H1 (cell line): ENCODE data around the gene NABP1. TPM values are rescaled to one million over a fixed set of nuclear protein-coding genes. Genes with fewer than 3 reads are reported as not detected.

Source experiments
- CTCF ChIA-PET: fragments of 300-600 bp; sonication (Branson Sonifier 250); formaldehyde crosslinking; loops from one replicate; lab custom pipeline; 2021; ENCODE audit not compliant: partially characterized antibody; lab: Charles Lee
- POLR2A ChIA-PET: fragments of 300-600 bp; sonication (Branson Sonifier 250); formaldehyde crosslinking; loops from one replicate; lab custom pipeline; 2021; ENCODE audit warnings: inconsistent platforms; ENCODE audit not compliant: partially characterized antibody; lab: Charles Lee
- DNase-seq, 2 experiments: peaks; one replicate each; pipeline versions ENCODE4 v3.0.0 to v3.0.0-alpha.2; 2010 to 2022; ENCODE audit warnings: low spot score in 2 of 2, low read depth in 1 of 2, mixed read lengths in 1 of 2
- FAIRE-seq: peaks from 2 replicates; lab custom pipeline; 2011; peaks lifted over from hg19 to GRCh38; lab: Jason Lieb, UNC
- H2AFZ ChIP-seq: 2 replicates; pipeline ENCODE4 v1.8.1; 2012; ENCODE audit warnings: low read length, inconsistent platforms
- H2AK5ac ChIP-seq: 2 replicates; pipeline ENCODE4 v1.6.1; 2013; ENCODE audit warnings: low read depth, low read length
- H2BK120ac ChIP-seq: replicated peaks from 2 replicates; pipeline ENCODE3; 2013; ENCODE audit warnings: low read depth, low read length, inconsistent platforms
- H2BK12ac ChIP-seq: 2 replicates; pipeline ENCODE4 v1.6.1; 2013; ENCODE audit warnings: low read depth, low read length
- H2BK15ac ChIP-seq: 2 replicates; pipeline ENCODE4 v1.6.1; 2013; ENCODE audit warnings: low read length
- H2BK20ac ChIP-seq: 2 replicates; pipeline ENCODE4 v1.6.1; 2013; ENCODE audit warnings: low read length
- H2BK5ac ChIP-seq: 2 replicates; pipeline ENCODE4 v1.6.1; 2013; ENCODE audit warnings: low read depth, low read length
- H3K14ac ChIP-seq: 2 replicates; pipeline ENCODE4 v1.6.1; 2013; ENCODE audit warnings: inconsistent platforms; ENCODE audit not compliant: insufficient read length
- H3K18ac ChIP-seq: 2 replicates; pipeline ENCODE4 v1.6.1; 2013; ENCODE audit warnings: low read length; ENCODE audit errors: extremely low read depth
- H3K23ac ChIP-seq: 2 replicates; pipeline ENCODE4 v1.6.1; 2013; ENCODE audit warnings: inconsistent platforms; ENCODE audit not compliant: insufficient read length
- H3K23me2 ChIP-seq: 2 replicates; pipeline ENCODE4 v1.6.1; 2013; ENCODE audit warnings: low read depth, low read length
- H3K27ac ChIP-seq: 2 replicates; pipeline ENCODE4 v1.6.1; 2011; ENCODE audit warnings: low read depth, low read length, inconsistent platforms
- H3K27me3 ChIP-seq, 4 experiments: replicated peaks in 1 of 4; 1 replicate in 1 of 4; 2 replicates in 3 of 4; pipeline versions ENCODE4 v1.6.1 to v1.8.1; 2011 to 2013; ENCODE audit warnings: low read length in 3 of 4, mild to moderate bottlenecking in 3 of 4, inconsistent platforms in 2 of 4, mixed read lengths in 2 of 4, moderate library complexity in 1 of 4; ENCODE audit not compliant: control insufficient read depth in 3 of 4, insufficient read depth in 3 of 4; ENCODE audit errors: extremely low read depth in 1 of 4
- H3K36me3 ChIP-seq, 4 experiments: 2 replicates each; pipeline versions ENCODE4 v1.6.1 to v1.8.1; 2011 to 2013; ENCODE audit warnings: mild to moderate bottlenecking in 4 of 4, low read length in 3 of 4, moderate library complexity in 2 of 4, control low read depth in 1 of 4, inconsistent platforms in 1 of 4; ENCODE audit not compliant: insufficient read depth in 4 of 4, control insufficient read depth in 2 of 4
- H3K4ac ChIP-seq: replicated peaks from 2 replicates; pipeline ENCODE3; 2013; ENCODE audit warnings: low read length, low read depth, mixed read lengths, inconsistent platforms; ENCODE audit not compliant: insufficient read length
- H3K4me1 ChIP-seq, 4 experiments: replicated peaks in 1 of 4; 1 replicate in 1 of 4; 2 replicates in 3 of 4; pipeline versions ENCODE4 v1.6.1 to v1.8.1; 2011 to 2013; ENCODE audit warnings: low read length in 3 of 4, inconsistent platforms in 2 of 4, mixed read lengths in 1 of 4; ENCODE audit not compliant: insufficient read depth in 4 of 4, control insufficient read depth in 3 of 4
- H3K4me2 ChIP-seq, 2 experiments: 2 replicates each; pipeline versions ENCODE4 v1.6.1 to v1.8.1; 2011 to 2013; ENCODE audit warnings: low read depth in 2 of 2, low read length in 2 of 2, control low read depth in 1 of 2, inconsistent platforms in 1 of 2, mild to moderate bottlenecking in 1 of 2; ENCODE audit not compliant: insufficient read depth in 1 of 2
- H3K4me3 ChIP-seq, 4 experiments: fragments of 200-600, 300-600 bp in 1 of 4; sonication (generic), shearing (Covaris generic), sonication (Bioruptor Twin) in 1 of 4; 2 replicates each; pipeline versions ENCODE4 v1.5.1 to v1.8.1; 2011 to 2016; ENCODE audit warnings: low read length in 4 of 4, low read depth in 3 of 4, control low read depth in 2 of 4, inconsistent platforms in 2 of 4, mild to moderate bottlenecking in 2 of 4, mixed read lengths in 1 of 4, moderate library complexity in 1 of 4; ENCODE audit not compliant: insufficient read depth in 2 of 4; ENCODE audit errors: extremely low read depth in 1 of 4
- H3K56ac ChIP-seq: replicated peaks from 2 replicates; pipeline ENCODE3; 2013; ENCODE audit warnings: low read depth, mild to moderate bottlenecking, mixed read lengths, low read length, inconsistent platforms; ENCODE audit not compliant: insufficient read length
- H3K79me1 ChIP-seq: 2 replicates; pipeline ENCODE4 v1.6.1; 2013; ENCODE audit warnings: low read depth, low read length, control low read depth
- H3K79me2 ChIP-seq, 2 experiments: 2 replicates each; pipeline versions ENCODE4 v1.6.1 to v1.8.1; 2012 to 2013; ENCODE audit warnings: low read length in 2 of 2, mild to moderate bottlenecking in 2 of 2, inconsistent platforms in 1 of 2; ENCODE audit not compliant: insufficient read depth in 2 of 2, control insufficient read depth in 1 of 2
- H3K9ac ChIP-seq, 4 experiments: replicated peaks in 1 of 4; 1 replicate in 1 of 4; 2 replicates in 3 of 4; pipeline versions ENCODE4 v1.6.1 to v1.8.1; 2011 to 2013; ENCODE audit warnings: low read depth in 3 of 4, low read length in 3 of 4, control low read depth in 2 of 4, mild to moderate bottlenecking in 2 of 4, moderate library complexity in 2 of 4, inconsistent platforms in 1 of 4; ENCODE audit errors: extremely low read depth in 1 of 4
- H3K9me3 ChIP-seq, 2 experiments: 2 replicates each; pipeline versions ENCODE4 v1.6.1 to v1.8.1; 2012 to 2013; ENCODE audit warnings: mild to moderate bottlenecking in 2 of 2, moderate library complexity in 2 of 2, control low read depth in 1 of 2, inconsistent platforms in 1 of 2, low read depth in 1 of 2, low read length in 1 of 2, mixed read lengths in 1 of 2; ENCODE audit not compliant: insufficient read depth in 2 of 2
- H4K20me1 ChIP-seq, 2 experiments: replicated peaks in 1 of 2; 2 replicates each; pipeline versions ENCODE3 to v1.8.1; 2011 to 2013; ENCODE audit warnings: inconsistent platforms in 2 of 2, low read length in 2 of 2, mild to moderate bottlenecking in 1 of 2; ENCODE audit not compliant: insufficient read depth in 2 of 2, control insufficient read depth in 1 of 2
- H4K5ac ChIP-seq: 2 replicates; pipeline ENCODE4 v1.6.1; 2013; ENCODE audit warnings: low read length, low read depth, mixed read lengths, inconsistent platforms; ENCODE audit not compliant: insufficient read length
- H4K8ac ChIP-seq: 2 replicates; pipeline ENCODE4 v1.8.0; 2013; ENCODE audit warnings: mild to moderate bottlenecking, moderate library complexity, low read length, inconsistent platforms; ENCODE audit not compliant: insufficient read depth; ENCODE audit errors: extremely low read depth
- H4K91ac ChIP-seq: replicated peaks from 2 replicates; pipeline ENCODE3; 2013; ENCODE audit warnings: low read length, mixed read lengths, inconsistent platforms; ENCODE audit not compliant: insufficient read length
- ASH2L ChIP-seq: fragments of 200-600, 300-600 bp; sonication (generic); IDR thresholded peaks from one replicate; pipeline ENCODE4 v1.7.1; 2017; ENCODE audit warnings: low read length
- GTF2F1 ChIP-seq: IDR thresholded peaks from 2 replicates; pipeline ENCODE4 v1.6.1; 2012; ENCODE audit warnings: low read depth, low read length, improper control_type of control experiment, borderline replicate concordance
- KDM4A ChIP-seq: IDR thresholded peaks from one replicate; pipeline ENCODE4 v1.7.1; 2012; ENCODE audit warnings: low read depth, mild to moderate bottlenecking, moderate library complexity, low read length, inconsistent platforms; ENCODE audit not compliant: severe bottlenecking
- RBBP5 ChIP-seq: IDR thresholded peaks from 2 replicates; pipeline ENCODE4 v1.7.1; 2012; ENCODE audit warnings: low read depth, mild to moderate bottlenecking, inconsistent platforms, low read length, moderate library complexity, borderline replicate concordance
- SIN3A ChIP-seq, 2 experiments: IDR thresholded peaks in 1 of 2; conservative IDR thresholded peaks in 1 of 2; 2 replicates each; pipeline ENCODE4 v1.6.1; 2011 to 2012; ENCODE audit warnings: low read length in 2 of 2, improper control_type of control experiment in 1 of 2, low read depth in 1 of 2, mild to moderate bottlenecking in 1 of 2
- SP1 ChIP-seq: IDR thresholded peaks from 2 replicates; pipeline ENCODE4 v1.6.1; 2011; ENCODE audit warnings: low read depth, low read length
- TEAD4 ChIP-seq: IDR thresholded peaks from 2 replicates; pipeline ENCODE4 v1.6.1; 2012; ENCODE audit warnings: low read depth, low read length, inconsistent platforms, mixed read lengths
- WGBS, 2 experiments: shearing (Covaris generic) in 1 of 2; methylation state at CpG; one replicate each; pipeline versions ENCODE4 v1.1.6 to v1.1.7; 2013 to 2015; ENCODE audit warnings: low lambda C conversion rate in 2 of 2, mixed read lengths in 2 of 2, inconsistent platforms in 1 of 2, low coverage in 1 of 2, missing lambda C conversion rate in 1 of 2; ENCODE audit not compliant: insufficient replicate concordance in 2 of 2, insufficient coverage in 1 of 2, insufficient read length in 1 of 2; ENCODE audit errors: extremely low coverage in 1 of 2, missing lambda C conversion rate in 1 of 2; 5-methylcytosine and 5-hydroxymethylcytosine counted together
- polyA plus RNA-seq, 7 experiments: library from polyadenylated mRNA; depleted of rRNA in 3 of 7; stranded (reverse) in 5 of 7; unstranded in 2 of 7; fragments of >200 nt in 5 of 7; fragments of 200-250 nt in 2 of 7; gene quantifications; 1 replicate in 5 of 7; 2 replicates in 1 of 7; 4 replicates in 1 of 7; pipeline versions ENCODE4 v1.2.1 to v1.2.3, GENCODE V29; 2011 to 2013; ENCODE audit warnings: missing spikeins in 2 of 7, mixed read lengths in 2 of 7
- total RNA-seq: library from RNA; stranded (reverse); fragmentation: NEBNext Ultra II Directional; extraction: Animal tissue kit (Norgen Biotek cat#: 25700); gene quantifications from 2 replicates; pipeline ENCODE4 v1.2.1, GENCODE V29; 2021
- TF ChIP-seq, protein P1 (sequence below), 3 experiments: IDR thresholded peaks; 1 replicate in 2 of 3; 2 replicates in 1 of 3; pipeline versions ENCODE4 v1.5.1 to v1.6.1; 2011; ENCODE audit warnings: low read length in 3 of 3, mild to moderate bottlenecking in 3 of 3, inconsistent platforms in 2 of 3, low read depth in 1 of 3, moderate library complexity in 1 of 3; ENCODE audit not compliant: insufficient read depth in 1 of 3; ENCODE audit errors: control extremely low read depth in 1 of 3
- TF ChIP-seq, protein P2 (sequence below): IDR thresholded peaks from 2 replicates; pipeline ENCODE4 v1.6.1; 2012; ENCODE audit warnings: inconsistent platforms

Gene NABP1
- total and polyA plus RNA-seq, 2 of the 8 experiments (the other 6 are each of a cell fraction or from before 2014, with no cell fraction given) = 0.63 to 4.8 TPM

DNA sequence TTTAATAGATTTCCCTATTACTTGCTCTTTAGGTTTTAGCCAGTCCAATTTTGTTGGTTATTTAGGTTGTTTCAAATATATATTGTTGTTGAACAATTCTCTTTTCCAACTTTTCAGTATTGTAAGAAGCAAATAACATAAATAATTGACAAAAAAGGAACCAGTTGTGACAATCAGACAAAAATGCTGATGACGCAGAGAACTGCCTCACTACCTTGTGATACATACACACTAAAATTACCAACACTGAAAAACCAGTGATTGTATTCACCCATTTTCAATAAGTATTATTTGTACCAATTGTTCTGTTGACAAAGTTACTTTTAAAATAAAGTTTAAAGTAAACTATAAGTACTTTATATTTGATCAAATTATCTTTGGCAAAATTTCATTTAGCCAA is 43.1 kb upstream of the NABP1 start:
- Histone ChIP-seq H3K79me1 (no peaks in the 10 kb centered on the region), H3K4me1 (peaks cover 0 to 9% (median 4%) of the 10 kb centered on the region in 4 experiments; a peak in 2 of 7 replicates), H4K5ac (no peak overlapping the region), H2BK120ac (no peak overlapping the region), H2AK5ac (no peak overlapping the region), H2BK15ac (no peak overlapping the region), H3K4me3 (no peak overlapping the region)
- TF ChIP-seq SP1 (no peak), ASH2L (no peak), GTF2F1 (no peak), TEAD4 (no peak), SIN3A (conservative IDR thresholded peaks at IDR 0.05 in 1 of 2, IDR thresholded peaks at IDR 0.05 in 1 of 2; ENCODE audit: low read depth in 1 of 2, low read length in 2 of 2) (no peak), RBBP5 (no peak), KDM4A (no peak)
- TF ChIP-seq, protein P1, sequence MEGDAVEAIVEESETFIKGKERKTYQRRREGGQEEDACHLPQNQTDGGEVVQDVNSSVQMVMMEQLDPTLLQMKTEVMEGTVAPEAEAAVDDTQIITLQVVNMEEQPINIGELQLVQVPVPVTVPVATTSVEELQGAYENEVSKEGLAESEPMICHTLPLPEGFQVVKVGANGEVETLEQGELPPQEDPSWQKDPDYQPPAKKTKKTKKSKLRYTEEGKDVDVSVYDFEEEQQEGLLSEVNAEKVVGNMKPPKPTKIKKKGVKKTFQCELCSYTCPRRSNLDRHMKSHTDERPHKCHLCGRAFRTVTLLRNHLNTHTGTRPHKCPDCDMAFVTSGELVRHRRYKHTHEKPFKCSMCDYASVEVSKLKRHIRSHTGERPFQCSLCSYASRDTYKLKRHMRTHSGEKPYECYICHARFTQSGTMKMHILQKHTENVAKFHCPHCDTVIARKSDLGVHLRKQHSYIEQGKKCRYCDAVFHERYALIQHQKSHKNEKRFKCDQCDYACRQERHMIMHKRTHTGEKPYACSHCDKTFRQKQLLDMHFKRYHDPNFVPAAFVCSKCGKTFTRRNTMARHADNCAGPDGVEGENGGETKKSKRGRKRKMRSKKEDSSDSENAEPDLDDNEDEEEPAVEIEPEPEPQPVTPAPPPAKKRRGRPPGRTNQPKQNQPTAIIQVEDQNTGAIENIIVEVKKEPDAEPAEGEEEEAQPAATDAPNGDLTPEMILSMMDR (IDR thresholded peaks at IDR 0.05; ENCODE audit: control extremely low read depth in 1 of 3, insufficient read depth in 1 of 3, low read depth in 1 of 3, low read length in 3 of 3) = no peak
- TF ChIP-seq, protein P2, sequence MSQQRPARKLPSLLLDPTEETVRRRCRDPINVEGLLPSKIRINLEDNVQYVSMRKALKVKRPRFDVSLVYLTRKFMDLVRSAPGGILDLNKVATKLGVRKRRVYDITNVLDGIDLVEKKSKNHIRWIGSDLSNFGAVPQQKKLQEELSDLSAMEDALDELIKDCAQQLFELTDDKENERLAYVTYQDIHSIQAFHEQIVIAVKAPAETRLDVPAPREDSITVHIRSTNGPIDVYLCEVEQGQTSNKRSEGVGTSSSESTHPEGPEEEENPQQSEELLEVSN = no peak
- TF ChIP-seq, all 59 proteins: peak for 0
- Histone ChIP-seq H3K23me2 (no peaks in the 10 kb centered on the region), H2BK12ac (no peak overlapping the region), H3K4me2 (no peak overlapping the region), H4K91ac (no peak overlapping the region), H3K27ac (no peak overlapping the region), H2BK5ac (no peak overlapping the region), H4K8ac (no peak overlapping the region), H3K79me2 (no peaks in the 10 kb centered on the region), H3K36me3 (no peaks in the 10 kb centered on the region), H2BK20ac (no peak overlapping the region), H3K9me3 (no peaks in the 10 kb centered on the region), H3K14ac (no peak overlapping the region), H3K56ac (no peak overlapping the region), H3K23ac (no peak overlapping the region), H3K9ac (no peak overlapping the region), H2AFZ (no peak overlapping the region), H3K18ac (no peak overlapping the region), H3K4ac (no peak overlapping the region), H4K20me1 (no peaks in the 10 kb centered on the region), H3K27me3 (no peaks in the 10 kb centered on the region)
- CTCF ChIA-PET = no interaction called here
- WGBS, 2 experiments = 93% methylated on average over 1 of the region's 1 CpG; no CpG with 5 or more reads in 1 of the 2 experiments
- FAIRE-seq (no peak), DNase-seq (no peak)
- POLR2A ChIA-PET = no interaction called here
